SK-N-DZ (cell line): ENCODE measurements around the gene SPDYE17. TPM values are rescaled to one million over a fixed set of nuclear protein-coding genes. Genes with fewer than 3 reads are reported as not detected.
"Not testable (repeated sequence)": the region's sequence is repeated elsewhere in the genome, so short reads cannot be mapped to it uniquely, and the experiment has no call there.

Source experiments
- DNase-seq: peaks from one replicate; pipeline ENCODE4 v3.0.0-alpha.2; 2015; ENCODE audit warnings: low spot score
- polyA plus RNA-seq, 2 experiments: library from polyadenylated mRNA; depleted of rRNA; stranded (reverse); fragments of >200 nt; gene quantifications; 2 replicates each; pipeline ENCODE4 v1.2.3, GENCODE V29; 2014

The SPDYE17 gene, protein sequence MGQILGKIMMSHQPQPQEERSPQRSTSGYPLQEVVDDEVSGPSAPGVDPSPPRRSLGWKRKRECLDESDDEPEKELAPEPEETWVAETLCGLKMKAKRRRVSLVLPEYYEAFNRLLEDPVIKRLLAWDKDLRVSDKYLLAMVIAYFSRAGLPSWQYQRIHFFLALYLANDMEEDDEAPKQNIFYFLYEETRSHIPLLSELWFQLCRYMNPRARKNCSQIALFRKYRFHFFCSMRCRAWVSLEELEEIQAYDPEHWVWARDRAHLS
- polyA plus RNA-seq (2014; cell fraction: cytosol; rRNA removed) = not detected in 2 replicates
- not detected in 2 replicates for polyA plus RNA-seq (2014; cell fraction: nucleus; rRNA removed)

DNA sequence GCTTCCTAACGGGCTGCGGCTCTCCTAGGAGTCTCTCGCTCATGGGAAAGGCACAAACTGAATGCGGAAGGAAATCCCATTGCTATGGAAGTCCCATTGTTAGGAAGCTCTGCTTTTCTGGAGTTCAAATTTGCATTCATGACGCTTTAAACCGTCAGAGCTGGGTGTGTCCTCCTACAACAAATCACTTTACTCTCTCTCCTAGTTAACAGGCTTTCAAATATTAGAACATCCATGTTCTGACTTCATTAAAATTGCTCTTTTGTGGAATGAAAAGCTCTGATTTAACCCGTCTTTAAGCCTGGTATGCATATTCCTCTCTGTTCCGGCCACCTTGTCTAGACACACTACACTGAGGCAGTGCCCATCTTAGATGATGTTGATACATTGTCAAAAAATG lies at the start of gene SPDYE17:
SPDYE17 (minus strand) TSS at position 101 of the 400 bp plus-strand sequence. CDS start 1,791 bp downstream, outside the sequence.
- DNase-seq = not testable (repeated sequence)

DNA sequence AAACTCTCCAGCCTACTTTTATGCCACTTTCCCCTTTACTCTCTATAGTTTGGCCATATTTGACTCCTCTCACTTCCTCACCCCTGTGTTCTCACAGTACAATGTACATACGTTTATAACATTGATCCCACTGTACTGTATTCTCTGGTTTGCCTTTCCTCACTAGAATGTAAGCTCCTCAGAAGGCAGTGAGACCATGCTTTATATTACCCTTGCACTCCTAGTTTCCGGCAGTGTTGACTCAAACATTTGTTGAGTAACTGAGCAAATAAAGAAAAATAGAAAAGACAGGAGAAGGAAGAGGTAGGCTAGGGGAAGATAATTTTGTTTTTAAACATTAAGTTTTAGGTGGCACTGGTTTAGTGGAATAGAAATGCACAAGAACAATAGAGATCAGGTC lies 48.1 kb upstream of the SPDYE17 start:
- DNase-seq = not testable (repeated sequence)

DNA sequence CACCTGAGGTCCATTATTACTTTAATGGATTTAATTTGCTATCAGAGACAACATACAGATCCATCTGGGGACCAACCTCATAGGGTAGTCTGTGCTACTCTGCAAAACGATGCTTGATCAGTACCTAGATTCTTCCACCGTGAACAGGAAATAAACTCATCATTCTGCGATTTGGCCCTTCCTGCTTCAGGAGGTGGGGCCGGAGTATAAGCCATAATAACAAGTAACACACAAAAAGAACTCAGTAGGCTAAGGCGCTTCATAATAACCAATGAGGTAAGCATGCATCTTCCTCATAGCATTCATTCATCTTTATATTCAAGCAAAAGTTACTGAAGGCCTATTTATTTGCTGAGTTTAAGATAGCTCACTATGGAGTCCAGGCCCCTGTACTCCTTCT lies 47.5 kb upstream of the SPDYE17 start:
- DNase-seq = not testable (repeated sequence)

DNA sequence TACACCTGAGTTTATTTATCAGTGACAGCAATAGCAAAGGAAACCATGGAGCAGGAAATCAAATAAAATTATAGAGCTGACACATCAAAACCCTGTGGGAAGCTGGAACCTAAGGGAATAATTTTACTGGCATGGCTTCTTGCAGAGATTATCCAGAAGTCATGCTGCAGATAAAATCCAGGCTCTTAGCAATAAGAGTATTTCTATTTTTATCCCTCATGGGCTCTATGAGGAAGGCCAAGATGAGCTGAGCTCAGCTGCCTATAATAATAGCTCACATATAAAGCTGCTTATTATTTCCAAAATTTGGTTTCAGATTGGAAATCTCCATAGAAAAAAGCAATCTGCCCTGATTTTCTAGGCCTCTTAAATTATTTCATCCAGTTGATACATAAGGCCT lies 47.0 kb upstream of the SPDYE17 start:
- DNase-seq = not testable (repeated sequence)

DNA sequence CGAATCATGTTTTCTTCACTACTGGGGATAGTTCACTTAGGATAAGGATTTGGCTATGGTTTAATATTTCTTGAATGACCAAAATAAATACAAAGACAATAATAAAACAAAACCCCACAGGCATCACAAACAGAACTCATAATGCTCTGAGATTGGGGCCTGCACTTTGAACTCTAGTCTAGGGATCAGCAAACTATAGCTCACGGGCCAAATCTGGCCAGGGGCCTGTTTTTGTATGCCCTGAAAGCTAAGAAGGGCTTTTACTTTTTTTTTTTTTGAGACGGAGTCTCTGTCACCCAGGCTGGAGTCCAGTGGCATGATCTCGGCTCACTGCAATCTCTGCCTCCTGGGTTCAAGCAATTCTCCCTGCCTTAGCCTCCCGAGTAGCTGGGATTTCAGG lies 44.9 kb upstream of the SPDYE17 start:
- DNase-seq = not testable (repeated sequence)

DNA sequence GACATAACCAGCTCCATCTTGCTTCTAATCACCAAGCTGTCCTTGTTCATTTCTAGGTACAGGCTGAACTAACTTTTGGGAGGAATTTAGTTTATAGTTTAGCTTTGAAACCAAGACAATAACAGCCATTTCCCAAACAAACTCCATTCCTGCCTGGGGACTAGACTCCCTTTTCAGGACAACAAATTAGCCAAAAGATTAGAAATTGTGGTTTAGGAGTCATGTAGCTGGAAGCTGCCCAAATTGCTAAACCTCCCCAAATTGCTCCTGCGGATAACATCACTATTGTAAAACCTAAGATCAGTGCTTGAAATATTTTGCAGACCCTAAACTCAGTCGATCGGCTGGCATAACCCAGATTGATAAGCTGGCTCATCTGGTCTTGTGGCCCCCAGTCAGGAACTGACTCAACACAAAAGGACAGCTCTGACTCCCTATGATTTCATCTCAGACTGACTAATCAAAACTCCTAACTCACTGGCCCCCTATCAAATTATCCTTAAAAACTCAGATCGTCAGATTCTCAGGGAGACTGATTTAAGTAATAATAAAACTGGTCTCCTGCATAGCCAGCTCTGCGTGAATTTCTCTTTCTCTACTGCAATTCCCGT lies 42.7 kb upstream of the SPDYE17 start:
- not testable (repeated sequence) for DNase-seq

DNA sequence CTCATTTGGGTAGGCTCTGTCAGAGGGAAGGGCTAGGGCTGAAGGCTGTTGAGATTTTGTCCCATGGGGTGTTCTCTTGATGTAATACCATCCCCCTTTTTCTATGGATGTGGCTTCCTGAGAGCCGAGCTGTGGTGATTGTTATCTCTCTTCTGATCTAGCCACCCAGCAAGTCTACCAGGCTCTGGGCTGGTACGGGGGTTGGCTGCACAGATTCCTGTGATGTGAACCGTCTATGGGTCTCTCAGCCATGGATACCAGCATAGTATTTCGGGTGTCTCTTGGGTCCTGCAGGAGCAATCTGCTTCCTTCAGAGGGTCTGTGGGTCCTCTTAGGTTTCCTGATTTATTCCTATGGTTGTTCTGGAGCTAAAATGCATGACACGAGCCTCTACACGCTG lies 38.9 kb upstream of the SPDYE17 start:
- not testable (repeated sequence) for DNase-seq

DNA sequence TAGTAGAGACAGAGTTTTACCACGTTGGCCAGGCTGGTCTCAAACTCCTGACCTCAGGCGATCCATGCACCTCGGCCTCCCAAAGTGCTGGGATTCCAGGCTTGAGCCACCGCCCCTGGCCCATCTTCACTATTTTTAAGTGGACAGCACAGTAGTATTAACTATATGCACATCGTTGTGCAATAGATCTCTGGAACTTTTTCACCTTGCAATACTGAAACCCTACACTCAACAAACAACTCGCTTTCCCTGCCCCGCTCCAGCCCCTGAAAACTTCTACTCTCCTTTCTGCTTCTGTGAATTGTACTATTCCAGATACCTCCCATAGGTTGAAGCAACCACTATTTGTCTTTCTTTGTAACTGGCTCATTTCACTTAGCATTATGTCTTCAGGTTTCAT lies 33.7 kb upstream of the SPDYE17 start:
- not testable (repeated sequence) for DNase-seq

DNA sequence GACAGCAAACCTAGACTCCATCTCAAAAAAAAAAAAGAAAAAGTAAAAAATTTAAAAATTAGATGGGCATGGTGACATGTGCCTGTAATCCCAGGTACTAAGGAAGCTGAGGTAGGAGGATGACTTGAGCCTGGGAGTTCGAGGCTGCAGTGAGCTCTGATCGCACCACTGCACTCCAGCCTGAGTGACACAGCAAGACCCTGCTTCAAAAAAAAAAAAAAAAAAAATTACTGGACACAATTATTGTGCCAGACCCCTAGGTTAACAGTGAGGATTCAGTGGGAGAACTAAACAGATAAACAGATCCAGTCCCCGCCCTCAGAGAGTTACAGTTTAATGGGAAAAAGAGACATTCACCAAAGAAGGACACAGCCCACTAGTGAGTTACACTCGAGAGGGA lies 31.6 kb upstream of the SPDYE17 start:
- not testable (repeated sequence) for DNase-seq

DNA sequence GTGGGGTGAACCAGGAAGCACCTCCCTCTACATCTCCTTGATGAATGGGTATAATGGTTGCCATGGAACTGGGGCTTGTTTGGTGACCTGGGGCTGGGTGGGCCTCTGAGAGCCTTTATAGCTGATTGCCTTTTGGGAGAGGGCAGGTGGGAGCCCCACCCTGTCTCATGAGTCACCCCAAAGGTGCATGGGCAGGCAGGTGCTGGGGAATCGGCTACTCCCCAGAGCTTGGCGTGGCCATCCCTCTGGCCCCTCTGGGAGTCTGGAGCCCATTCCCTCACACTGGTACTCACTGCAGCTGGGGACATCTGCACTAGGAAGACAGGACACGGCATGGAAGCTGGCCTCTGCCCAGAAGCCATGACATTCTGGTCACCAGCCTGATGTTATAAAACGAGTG lies 30.4 kb upstream of the SPDYE17 start, which contains the start of gene SPDYE18:
SPDYE18 (minus strand) TSS at position 2 of the 400 bp plus-strand sequence. CDS start 2,046 bp downstream, outside the sequence.
- DNase-seq = not testable (repeated sequence)

DNA sequence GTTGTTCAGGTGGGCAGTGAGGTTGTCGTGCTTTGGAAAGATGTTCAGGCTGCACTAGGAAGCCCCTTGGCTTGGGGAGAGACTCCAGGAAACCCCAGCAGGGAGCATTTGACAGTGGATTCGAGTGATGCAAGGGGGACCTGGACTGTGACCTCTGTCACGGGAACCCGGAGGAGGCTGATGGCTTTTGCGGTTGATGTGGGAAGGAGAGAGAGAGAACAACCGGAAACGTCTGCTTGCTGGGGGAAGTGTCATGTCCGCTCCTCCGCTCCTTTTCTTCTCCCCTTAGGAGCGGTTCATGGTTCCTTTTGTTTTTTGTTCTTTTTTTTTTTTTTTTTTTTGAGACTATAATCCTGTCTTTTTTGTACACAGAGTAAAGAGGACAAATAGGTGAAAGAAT lies 5.8 kb downstream of the SPDYE17 start:
- DNase-seq = not testable (repeated sequence)

DNA sequence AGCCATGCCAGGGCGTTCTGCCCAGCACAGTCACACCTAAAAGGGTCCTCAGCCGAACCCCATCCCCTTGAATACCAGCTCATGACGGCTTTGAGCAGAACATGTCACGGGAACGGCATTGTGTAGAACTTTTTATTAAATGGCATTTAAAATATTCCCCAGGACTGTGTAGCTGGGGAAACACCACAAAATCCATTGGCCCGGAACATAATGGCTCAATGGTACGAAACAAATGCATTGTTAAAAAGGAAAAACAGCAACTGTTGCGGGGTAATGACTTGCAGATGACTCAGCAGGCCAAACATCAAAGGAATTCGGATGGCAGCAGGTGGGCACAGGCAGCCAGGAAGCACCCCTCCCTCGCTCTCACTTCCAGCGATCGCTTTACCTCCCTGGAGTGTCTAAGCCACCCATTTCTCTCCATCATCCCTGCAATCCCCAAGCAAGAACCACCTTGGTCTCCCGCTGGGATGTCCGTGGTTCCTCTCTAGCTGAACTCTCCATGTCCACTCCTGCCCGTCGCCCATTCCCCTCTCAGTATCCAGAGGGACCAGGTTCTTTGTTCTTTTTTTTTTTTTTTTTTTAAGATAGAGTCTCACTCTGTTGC lies 22.0 kb downstream of the SPDYE17 start:
- DNase-seq = not testable (repeated sequence)

DNA sequence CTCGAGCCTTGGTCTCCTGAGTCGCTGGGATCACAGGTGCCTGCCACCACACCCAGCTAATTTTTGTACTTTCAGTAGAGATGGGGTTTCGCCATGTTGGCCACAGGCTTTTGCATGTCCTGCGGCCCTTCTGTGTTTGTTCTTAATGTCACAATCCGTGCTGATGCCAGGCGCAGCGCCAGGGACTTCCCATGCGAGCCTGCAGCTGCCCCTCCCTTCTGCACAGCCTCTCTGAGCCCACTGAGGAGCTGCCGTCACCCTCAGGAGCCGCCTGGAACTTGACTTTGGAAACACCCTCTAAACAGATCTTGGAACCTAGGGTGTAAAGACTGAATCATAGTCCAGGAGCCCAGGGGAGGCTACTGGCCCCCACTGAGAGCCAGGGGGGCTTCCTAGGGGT lies 24.2 kb downstream of the SPDYE17 start:
- not testable (repeated sequence) for DNase-seq

DNA sequence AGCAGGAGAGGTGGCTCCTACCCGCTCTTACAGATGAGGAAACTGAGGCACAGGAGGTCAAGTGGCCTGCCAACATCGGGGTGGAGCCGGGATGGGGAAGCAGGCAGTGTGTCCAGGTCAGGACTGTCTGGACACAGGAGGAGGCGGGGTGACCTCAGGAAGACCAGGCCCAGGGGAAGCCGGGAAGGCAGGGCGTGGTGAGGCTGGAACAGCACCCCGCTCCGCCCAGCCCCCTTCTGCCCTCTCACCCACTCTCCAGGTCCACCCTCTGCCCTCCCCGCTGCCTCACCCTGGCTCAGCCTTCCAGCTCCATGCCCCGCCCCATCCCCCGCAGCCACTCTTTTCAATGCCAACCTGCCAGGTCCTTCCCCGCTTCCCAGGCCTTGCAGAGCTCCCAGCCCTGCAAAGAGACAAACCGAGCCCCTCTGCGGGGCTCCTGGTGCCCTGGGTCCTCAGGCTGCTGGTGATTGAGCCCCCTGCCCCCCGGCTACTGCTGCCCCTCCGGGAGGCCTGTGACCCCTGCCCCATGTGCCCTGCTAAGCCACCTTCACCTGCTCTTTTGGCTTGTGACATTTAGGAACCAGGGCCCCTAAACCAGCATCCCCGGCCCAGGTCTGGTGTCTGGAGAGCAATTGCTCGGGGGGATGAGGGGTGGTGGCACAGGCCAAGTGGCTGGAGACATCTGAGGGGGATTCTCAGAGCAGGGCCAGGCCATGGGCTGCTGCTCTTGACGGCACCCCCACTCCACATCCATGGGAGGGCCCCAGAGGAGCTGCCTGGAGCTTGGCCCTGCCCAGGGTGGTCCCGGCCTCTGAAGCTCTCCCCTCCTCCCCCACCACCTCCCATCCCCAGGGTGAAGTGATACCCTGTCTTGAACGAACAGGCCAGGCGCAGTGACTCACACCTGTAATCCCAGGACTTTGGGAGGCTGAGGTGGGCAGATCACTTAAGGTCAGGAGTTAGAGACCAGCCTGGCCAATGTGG lies 25.7 kb downstream of the SPDYE17 start:
- not testable (repeated sequence) for DNase-seq

DNA sequence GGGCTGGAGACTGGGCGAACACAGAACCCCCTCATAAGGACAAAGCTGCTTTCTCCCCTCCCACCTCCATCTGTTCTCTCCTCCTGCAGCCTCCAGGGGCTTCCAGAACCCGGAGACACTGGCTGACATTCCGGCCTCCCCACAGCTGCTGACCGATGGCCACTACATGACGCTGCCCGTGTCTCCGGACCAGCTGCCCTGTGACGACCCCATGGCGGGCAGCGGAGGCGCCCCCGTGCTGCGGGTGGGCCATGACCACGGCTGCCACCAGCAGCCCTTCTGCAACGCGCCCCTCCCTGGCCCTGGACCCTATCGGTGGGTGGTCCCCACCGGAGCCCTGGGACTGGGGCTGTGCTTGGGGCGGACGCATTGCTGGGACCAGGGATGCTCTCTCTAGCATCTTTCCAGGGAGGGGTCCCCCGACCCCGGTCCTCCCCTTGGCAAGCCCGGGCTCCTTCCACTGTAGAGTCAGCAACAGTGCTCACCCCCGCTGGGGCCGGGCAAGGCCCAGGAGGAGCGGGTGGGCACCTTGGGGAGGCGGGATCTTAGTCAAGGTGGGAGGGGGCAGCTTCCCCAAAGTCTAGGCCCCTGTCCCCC lies 26.6 kb downstream of the SPDYE17 start:
- not testable (repeated sequence) for DNase-seq

DNA sequence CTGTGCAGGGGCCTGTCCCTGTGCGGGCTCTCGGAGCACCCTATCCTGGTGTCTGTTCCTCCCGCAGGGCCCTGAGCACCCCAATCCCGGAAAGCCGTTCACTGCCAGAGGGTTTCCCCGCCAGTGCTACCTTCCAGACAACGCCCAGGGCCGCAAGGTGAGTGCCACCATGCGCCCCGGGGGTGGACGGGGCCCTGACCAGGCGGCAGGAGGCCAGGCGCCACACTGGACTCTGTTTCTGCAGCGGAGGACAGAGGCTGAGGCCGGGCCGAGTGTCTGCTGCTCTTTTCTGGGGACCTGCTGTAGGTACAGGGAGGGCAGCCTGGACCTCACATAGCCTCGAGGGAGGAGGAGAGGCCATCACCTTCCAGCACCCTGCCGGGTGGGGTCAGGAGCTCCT lies 28.0 kb downstream of the SPDYE17 start:
- DNase-seq = not testable (repeated sequence)

DNA sequence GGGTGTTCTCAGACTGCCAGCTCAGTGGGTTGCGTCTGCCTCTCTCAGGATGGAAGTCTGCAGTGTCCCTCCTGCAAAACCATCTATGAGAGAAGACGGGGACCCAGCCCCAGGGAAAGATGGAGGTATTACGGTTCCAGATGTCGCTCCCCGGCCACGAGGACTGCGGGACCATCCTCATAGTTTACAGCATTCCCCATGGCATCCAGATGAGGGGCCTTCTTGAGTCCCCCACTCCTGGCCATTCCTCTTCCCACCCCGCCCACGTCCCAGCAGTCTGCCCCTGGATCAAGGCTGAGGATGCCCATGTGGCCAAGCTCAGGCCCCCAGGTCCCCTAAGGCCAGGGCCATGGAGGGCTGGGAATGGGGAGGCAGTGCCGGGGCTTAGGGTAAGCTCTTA lies 28.9 kb downstream of the SPDYE17 start:
- DNase-seq = not testable (repeated sequence)

DNA sequence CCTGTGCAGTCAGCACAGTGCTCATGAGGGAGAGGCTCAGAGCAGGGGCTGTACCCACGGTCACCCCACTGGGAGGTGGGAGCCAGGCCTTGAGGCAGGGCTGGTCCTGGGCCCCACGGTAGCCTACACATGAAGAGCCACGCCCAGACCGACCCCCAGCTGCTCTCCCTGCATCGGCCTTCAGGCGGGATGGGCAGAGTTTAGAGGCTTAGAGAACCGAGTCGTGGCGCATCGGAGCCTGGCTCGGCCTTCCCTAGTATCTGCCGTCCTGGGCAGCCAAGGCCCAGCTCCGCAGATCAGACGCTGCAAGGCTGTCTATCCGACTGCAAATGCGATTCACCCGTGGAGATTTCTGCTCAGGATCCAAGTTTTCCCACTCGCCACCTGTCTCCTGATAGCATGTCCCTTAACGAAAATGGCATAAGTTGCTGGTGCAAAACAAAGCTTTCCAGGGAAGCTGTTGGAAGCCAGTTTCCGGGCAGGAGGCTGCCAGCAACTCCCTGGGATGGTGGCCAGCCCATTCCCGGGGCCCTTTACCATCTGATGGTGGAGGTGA lies 29.4 kb downstream of the SPDYE17 start:
- not testable (repeated sequence) for DNase-seq

DNA sequence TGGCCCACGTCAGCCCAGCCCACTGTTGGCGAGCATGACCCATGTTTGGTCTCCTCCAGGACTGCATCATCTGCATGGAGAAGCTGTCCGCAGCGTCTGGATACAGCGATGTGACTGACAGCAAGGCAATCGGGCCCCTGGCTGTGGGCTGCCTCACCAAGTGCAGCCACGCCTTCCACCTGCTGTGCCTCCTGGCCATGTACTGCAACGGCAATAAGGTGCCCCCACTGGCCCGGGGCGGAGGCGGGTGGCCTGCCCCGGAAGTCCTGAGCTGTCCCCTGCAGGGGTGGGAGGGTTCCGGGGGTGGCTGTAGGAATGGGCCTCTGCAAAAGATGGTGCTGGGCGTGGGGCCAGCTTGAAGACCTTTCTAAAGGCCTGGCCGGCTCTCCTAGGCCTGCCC lies 30.1 kb downstream of the SPDYE17 start:
- not testable (repeated sequence) for DNase-seq

DNA sequence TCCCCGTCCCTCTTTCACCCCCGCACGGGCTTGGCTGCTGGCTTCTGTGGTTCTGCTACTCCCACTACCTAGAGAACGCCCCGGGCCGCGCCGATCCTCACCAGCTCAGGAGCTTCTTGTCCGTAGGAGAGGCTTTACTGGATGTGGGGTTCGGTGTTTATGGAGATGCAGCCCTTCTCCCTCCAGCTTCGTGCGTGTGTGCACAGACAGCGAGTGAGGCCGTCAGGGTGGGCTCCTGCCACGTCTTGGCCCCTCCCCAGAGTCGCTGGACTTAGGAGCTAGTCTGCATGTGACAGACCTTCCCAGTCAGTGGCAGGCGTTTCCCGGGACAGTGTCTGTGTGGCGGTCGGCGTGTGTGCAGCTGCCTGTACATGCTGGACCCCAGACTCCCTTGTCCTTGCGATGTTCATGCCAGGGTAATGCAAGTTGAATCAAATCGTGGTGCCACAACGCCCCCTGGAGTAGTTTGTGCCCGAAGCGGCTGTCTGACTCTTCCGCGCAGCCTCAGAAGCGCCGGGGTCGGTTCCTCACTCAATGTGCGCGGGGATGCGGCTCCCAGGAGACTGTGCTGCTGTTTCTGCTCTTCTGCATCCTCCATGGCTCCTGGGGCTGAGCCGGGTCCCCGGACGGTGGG lies 32.6 kb downstream of the SPDYE17 start:
- DNase-seq = not testable (repeated sequence)
